ENCODE results near the gene ZNF774. TPM values are rescaled to one million over a fixed set of nuclear protein-coding genes. Genes with fewer than 3 reads are reported as not detected.

ZNF774 gene
- total RNA-seq, 1 experiment from 2014 or later, result 4.0 TPM

- no peaks in the 10 kb centered on the region for H3K9me3 ChIP-seq (ENCODE audit: control insufficient read depth in 1 of 2, insufficient read depth in 1 of 2, low read depth in 1 of 2, low read length in 2 of 2)
- H3K27me3 ChIP-seq (ENCODE audit: insufficient read depth, low read length), result no peaks in the 10 kb centered on the region
- no peaks in the 10 kb centered on the region for H3K9me2 ChIP-seq (ENCODE audit: insufficient read depth)
- no peaks in the 10 kb centered on the region for H4K20me1 ChIP-seq (ENCODE audit: insufficient read depth)
- H3K27ac ChIP-seq (ENCODE audit: low read depth, low read length), result no peak overlapping the region
- no peak overlapping the region for H3K4me3 ChIP-seq (replicated peaks in 1 of 2; ENCODE audit: low read depth in 1 of 2, low read length in 2 of 2)
- ChIA-PET RAD21 (ENCODE audit: low non-redundant PET in 1 of 2, low total read pairs in 2 of 2, uncharacterized antibody in 2 of 2, unreplicated experiment in 2 of 2) (no interaction called here), CTCF (no interaction called here), POLR2A (interaction anchor here (1.6 kb wide), 1 partner anchor 29 kb away, joined by 3 read pairs; the partner anchor contains the start of gene IQGAP1)
- H2AFZ ChIP-seq (ENCODE audit: low read depth, low read length, poor library complexity, severe bottlenecking), result no peak overlapping the region
- peaks cover 8 to 26% of the 10 kb centered on the region in 2 experiments for H3K4me1 ChIP-seq (ENCODE audit: control insufficient read depth in 1 of 2, insufficient read depth in 2 of 2, low read length in 2 of 2)
- intact Hi-C loops (cut with micrococcal nuclease), result no loop called here
- no peak overlapping the region for H3K9ac ChIP-seq (ENCODE audit: low read length)
- no TSS peak for BruUV-seq (replicated peaks)
- H3K36me3 ChIP-seq (ENCODE audit: control insufficient read depth in 1 of 2, insufficient read depth in 2 of 2, low read length in 2 of 2), result no peaks in the 10 kb centered on the region
- TF ChIP-seq CBX3 (IDR thresholded peaks at IDR 0.05; ENCODE audit: low read depth) (no peak), FOSL1 (IDR thresholded peaks at IDR 0.05; ENCODE audit: low read depth) (peak; percentile 2; the same call in 1 of the 2 replicates), REST (IDR thresholded peaks at IDR 0.05; ENCODE audit: low read depth) (no peak)
- no peaks in the 10 kb centered on the region for H3K79me2 ChIP-seq (ENCODE audit: insufficient read depth, low read length)
- DNase-seq (ENCODE audit: low read depth, low spot score) (no peak), ATAC-seq (no peak)
- no peak overlapping the region for H3K4me2 ChIP-seq (ENCODE audit: low read length)
These were observed 6.3 kb downstream of the ZNF774 start for GRCh38 chr15:90358124-90359033.

GRCh38 chr15:90360746-90361145 lies 8.7 kb downstream of the ZNF774 start:
- ChIA-PET POLR2A (no interaction called here), CTCF (interaction anchor here (0.7 to 3.9 kb wide), 4 partner anchors 23 to 525 kb away, joined by 3 to 22 read pairs (median 3); partner anchors contain the start of gene IQGAP1), RAD21 (ENCODE audit: low non-redundant PET in 1 of 2, low total read pairs in 2 of 2, uncharacterized antibody in 2 of 2, unreplicated experiment in 2 of 2) (interaction anchor here in 1 of 2 experiments (0.6 kb wide), 1 partner anchor 33 kb away, joined by 6 read pairs; no protein-coding TSS in a partner anchor)
- H3K9me2 ChIP-seq (ENCODE audit: insufficient read depth), result no peaks in the 10 kb centered on the region
- no peaks in the 10 kb centered on the region for H4K20me1 ChIP-seq (ENCODE audit: insufficient read depth)
- BruUV-seq (replicated peaks), result no TSS peak
- H3K27ac ChIP-seq (ENCODE audit: low read depth, low read length), result no peak overlapping the region
- H2AFZ ChIP-seq (ENCODE audit: low read depth, low read length, poor library complexity, severe bottlenecking), result no peak overlapping the region
- H3K9me3 ChIP-seq (ENCODE audit: control insufficient read depth in 1 of 2, insufficient read depth in 1 of 2, low read depth in 1 of 2, low read length in 2 of 2), result no peaks in the 10 kb centered on the region
- no peaks in the 10 kb centered on the region for H3K27me3 ChIP-seq (ENCODE audit: insufficient read depth, low read length)
- H3K4me3 ChIP-seq (replicated peaks in 1 of 2; ENCODE audit: low read depth in 1 of 2, low read length in 2 of 2), result no peak overlapping the region
- DNase-seq (ENCODE audit: low read depth, low spot score), result no peak
- H3K4me1 ChIP-seq (ENCODE audit: control insufficient read depth in 1 of 2, insufficient read depth in 2 of 2, low read length in 2 of 2), result peaks cover 8 to 32% of the 10 kb centered on the region in 2 experiments
- intact Hi-C loops (cut with micrococcal nuclease), result no loop called here
- H3K79me2 ChIP-seq (ENCODE audit: insufficient read depth, low read length), result no peaks in the 10 kb centered on the region
- no peak for ATAC-seq
- TF ChIP-seq EZH2 (IDR thresholded peaks at IDR 0.05) (no peak), FOSL1 (IDR thresholded peaks at IDR 0.05; ENCODE audit: low read depth) (no peak), SIN3A (IDR thresholded peaks at IDR 0.05; ENCODE audit: low read depth) (no peak), RAD21 (IDR thresholded peaks at IDR 0.05; ENCODE audit: low read depth) (no peak), ZFX (IDR thresholded peaks at IDR 0.05) (no peak), ELF1 (IDR thresholded peaks at IDR 0.05; ENCODE audit: borderline replicate concordance, low read depth) (no peak), POLR2AphosphoS5 (IDR thresholded peaks at IDR 0.05; ENCODE audit: low read depth, low read length) (no peak), JUND (IDR thresholded peaks at IDR 0.05) (no peak), YY1 (IDR thresholded peaks at IDR 0.05; ENCODE audit: extremely low read depth, insufficient replicate concordance, low read depth, low read length) (no peak), ZBTB33 (IDR thresholded peaks at IDR 0.05; ENCODE audit: extremely low read depth, insufficient replicate concordance, low read length) (no peak)
- no peak overlapping the region for H3K9ac ChIP-seq (ENCODE audit: low read length)
- H3K4me2 ChIP-seq (ENCODE audit: low read length), result no peak overlapping the region
- no peaks in the 10 kb centered on the region for H3K36me3 ChIP-seq (ENCODE audit: control insufficient read depth in 1 of 2, insufficient read depth in 2 of 2, low read length in 2 of 2)
